HEK293 (cell line): Measurements from ENCODE around the gene KLHL29.

ENCODE experiments used
- CTCF ChIP-seq: fragments of 450-650 bp; formaldehyde crosslinking; IDR thresholded peaks from 2 replicates; pipeline ENCODE4 v1.5.1; 2016; ENCODE audit warnings: missing biosample characterization, missing genetic modification characterization
- GLI2 ChIP-seq: fragments of 450-650 bp; formaldehyde crosslinking; IDR thresholded peaks from 2 replicates; pipeline ENCODE4; 2017; ENCODE audit warnings: missing biosample characterization, missing genetic modification characterization, low read depth, borderline replicate concordance
- OSR2 ChIP-seq: fragments of 450-650 bp; formaldehyde crosslinking; IDR thresholded peaks from 2 replicates; pipeline ENCODE4 v1.5.1; 2016; ENCODE audit warnings: missing biosample characterization, missing genetic modification characterization
- ZBTB7A ChIP-seq: fragments of 450-650 bp; formaldehyde crosslinking; IDR thresholded peaks from 2 replicates; pipeline ENCODE4 v1.5.1; 2016; ENCODE audit warnings: low read depth, missing biosample characterization, missing genetic modification characterization
- ZNF148 ChIP-seq: fragments of 450-650 bp; formaldehyde crosslinking; IDR thresholded peaks from 2 replicates; pipeline ENCODE4 v1.5.0; 2017; ENCODE audit warnings: missing biosample characterization, missing genetic modification characterization, borderline replicate concordance
- ZNF266 ChIP-seq: fragments of 450-650 bp; formaldehyde crosslinking; IDR thresholded peaks from 2 replicates; pipeline ENCODE4 v1.5.1; 2016; ENCODE audit warnings: missing biosample characterization, missing genetic modification characterization, low read depth
- ZNF274 ChIP-seq, 2 experiments: fragments of 200-500 bp in 1 of 2; fragments of 450-650 bp in 1 of 2; sonication (Bioruptor generic) in 1 of 2; formaldehyde crosslinking in 1 of 2; IDR thresholded peaks; 2 replicates each; pipeline versions ENCODE4 v1.5.1 to v1.6.1; 2014 to 2016; ENCODE audit warnings: borderline replicate concordance in 1 of 2, inconsistent platforms in 1 of 2, low read length in 1 of 2, missing biosample characterization in 1 of 2, missing genetic modification characterization in 1 of 2
- ZNF639 ChIP-seq: fragments of 450-650 bp; formaldehyde crosslinking; IDR thresholded peaks from 2 replicates; pipeline ENCODE4 v1.5.1; 2016; ENCODE audit warnings: missing biosample characterization, missing genetic modification characterization
- ZNF692 ChIP-seq: fragments of 450-650 bp; formaldehyde crosslinking; IDR thresholded peaks from 2 replicates; pipeline ENCODE4 v1.5.1; 2016; ENCODE audit warnings: missing biosample characterization, missing genetic modification characterization
- ZNF792 ChIP-seq: fragments of 450-650 bp; formaldehyde crosslinking; IDR thresholded peaks from 2 replicates; pipeline ENCODE4 v1.5.1; 2016; ENCODE audit warnings: missing biosample characterization, missing genetic modification characterization

- TF ChIP-seq ZBTB7A (tag by site-specific recombination): no peak
- TF ChIP-seq ZNF148 (tag by site-specific recombination): no peak
- no peak for TF ChIP-seq ZNF639 (tag by site-specific recombination)
- TF ChIP-seq CTCF (tag by site-specific recombination): no peak
- TF ChIP-seq GLI2 (tag by site-specific recombination): no peak
- no peak for TF ChIP-seq ZNF792 (tag by site-specific recombination)
- no peak for TF ChIP-seq OSR2 (tag by site-specific recombination)
- TF ChIP-seq ZNF266 (tag by site-specific recombination): no peak
- no peak for TF ChIP-seq ZNF274 (IDR thresholded peaks at IDR 0.05; ENCODE audit: low read length)
- TF ChIP-seq ZNF274 (tag by site-specific recombination; IDR thresholded peaks at IDR 0.05; ENCODE audit: borderline replicate concordance): no peak
- no peak for TF ChIP-seq ZNF692 (tag by site-specific recombination)
Measured at GRCh38 chr2:23507267-23508065, 122.5 kb downstream of the KLHL29 start.
